ENCODE results near the gene TSHZ2.

- TF ChIP-seq POLR2A (IDR thresholded peaks at IDR 0.05), result no peak
- TF ChIP-seq CTCF (IDR thresholded peaks at IDR 0.05), result no peak
- no peak for TF ChIP-seq POLR2AphosphoS5 (IDR thresholded peaks at IDR 0.05; ENCODE audit: insufficient read depth in 1 of 2, low read depth in 1 of 2)
Observed at GRCh38 chr20:53399592-53400335, 427.6 kb downstream of the TSHZ2 start.

All from vagina (tissue), 2 donors.